ENCODE results near the gene CLPTM1L. TPM values are rescaled to one million over a fixed set of nuclear protein-coding genes. Genes with fewer than 3 reads are reported as not detected.

CLPTM1L gene
- total RNA-seq, 1 experiment from 2014 or later: 127 TPM

GRCh38 chr5:1299961-1300360 lies 44.9 kb downstream of the CLPTM1L start:
- TF ChIP-seq CTCF (IDR thresholded peaks at IDR 0.05; ENCODE audit: unreplicated experiment): no peak
- H3K27ac Mint-ChIP-seq (ENCODE audit: unreplicated experiment): no peak overlapping the region
- no peaks in the 10 kb centered on the region for H3K4me1 Mint-ChIP-seq (ENCODE audit: low read depth, unreplicated experiment)
- H3K9me3 Mint-ChIP-seq (ENCODE audit: low read depth, unreplicated experiment): no peaks in the 10 kb centered on the region
- intact Hi-C loops (cut with micrococcal nuclease; ENCODE audit: unreplicated experiment): no loop called here
- no peak overlapping the region for H3K4me3 Mint-ChIP-seq (ENCODE audit: low read depth, unreplicated experiment)
- no peaks in the 10 kb centered on the region for H3K36me3 Mint-ChIP-seq (ENCODE audit: insufficient read depth, unreplicated experiment)
- H3K27me3 Mint-ChIP-seq (ENCODE audit: unreplicated experiment): peaks cover 57% of the 10 kb centered on the region
- DNase-seq: no peak
- CTCF ChIA-PET: no interaction called here
- no TSS peak for BruUV-seq (replicated peaks)

- H3K4me1 Mint-ChIP-seq (ENCODE audit: low read depth, unreplicated experiment): no peaks in the 10 kb centered on the region
- no peak for DNase-seq
- CTCF ChIA-PET: no interaction called here
- intact Hi-C loops (cut with micrococcal nuclease; ENCODE audit: unreplicated experiment): no loop called here
- H3K27ac Mint-ChIP-seq (ENCODE audit: unreplicated experiment): no peak overlapping the region
- no peaks in the 10 kb centered on the region for H3K36me3 Mint-ChIP-seq (ENCODE audit: insufficient read depth, unreplicated experiment)
- no peak for TF ChIP-seq CTCF (IDR thresholded peaks at IDR 0.05; ENCODE audit: unreplicated experiment)
- no peaks in the 10 kb centered on the region for H3K9me3 Mint-ChIP-seq (ENCODE audit: low read depth, unreplicated experiment)
- peaks cover 52% of the 10 kb centered on the region for H3K27me3 Mint-ChIP-seq (ENCODE audit: unreplicated experiment)
- H3K4me3 Mint-ChIP-seq (ENCODE audit: low read depth, unreplicated experiment): no peak overlapping the region
- BruUV-seq (replicated peaks): no TSS peak
Measured at GRCh38 chr5:1299511-1299850, 45.4 kb downstream of the CLPTM1L start.

- DNase-seq: no peak
- H3K9me3 Mint-ChIP-seq (ENCODE audit: low read depth, unreplicated experiment): no peaks in the 10 kb centered on the region
- no peak overlapping the region for H3K4me3 Mint-ChIP-seq (ENCODE audit: low read depth, unreplicated experiment)
- CTCF ChIA-PET: no interaction called here
- TF ChIP-seq CTCF (IDR thresholded peaks at IDR 0.05; ENCODE audit: unreplicated experiment): no peak
- intact Hi-C loops (cut with micrococcal nuclease; ENCODE audit: unreplicated experiment): no loop called here
- H3K4me1 Mint-ChIP-seq (ENCODE audit: low read depth, unreplicated experiment): no peaks in the 10 kb centered on the region
- no peak overlapping the region for H3K27ac Mint-ChIP-seq (ENCODE audit: unreplicated experiment)
- BruUV-seq (replicated peaks): no TSS peak
- no peaks in the 10 kb centered on the region for H3K36me3 Mint-ChIP-seq (ENCODE audit: insufficient read depth, unreplicated experiment)
- H3K27me3 Mint-ChIP-seq (ENCODE audit: unreplicated experiment): peaks cover 46% of the 10 kb centered on the region
Measured at GRCh38 chr5:1298723-1299510, 46.0 kb downstream of the CLPTM1L start.

GRCh38 chr5:1298067-1298551 lies 46.8 kb downstream of the CLPTM1L start:
- Mint-ChIP-seq H3K4me1 (ENCODE audit: low read depth, unreplicated experiment) (no peaks in the 10 kb centered on the region), H3K9me3 (ENCODE audit: low read depth, unreplicated experiment) (no peaks in the 10 kb centered on the region), H3K27ac (ENCODE audit: unreplicated experiment) (no peak overlapping the region), H3K27me3 (ENCODE audit: unreplicated experiment) (peaks cover 38% of the 10 kb centered on the region), H3K4me3 (ENCODE audit: low read depth, unreplicated experiment) (no peak overlapping the region), H3K36me3 (ENCODE audit: insufficient read depth, unreplicated experiment) (no peaks in the 10 kb centered on the region)
- TF ChIP-seq CTCF (IDR thresholded peaks at IDR 0.05; ENCODE audit: unreplicated experiment): no peak
- BruUV-seq (replicated peaks): no TSS peak
- CTCF ChIA-PET: no interaction called here
- DNase-seq: no peak
- intact Hi-C loops (cut with micrococcal nuclease; ENCODE audit: unreplicated experiment): no loop called here

Measured in Calu3 (cell line).